ENCODE measurements around the gene AK8. TPM values are rescaled to one million over a fixed set of nuclear protein-coding genes. Genes with fewer than 3 reads are reported as not detected.

AK8 gene
- total and polyA plus RNA-seq, 5 donors, result 0.25 to 1.0 (median 0.33) TPM

Other genes with a start within 250 kb of the AK8 start
- 1 to 10 TPM; 3.7 to 7.4 (median 5.2) TPM for gene DDX31, start 208.3 kb downstream of the AK8 start, total RNA-seq
- gene DDX31, start 208.3 kb downstream of the AK8 start, polyA plus RNA-seq, result 2.7 TPM
- gene GTF3C4, start 207.8 kb downstream of the AK8 start, total RNA-seq, result 1 to 10 TPM; 9.2 to 9.7 (median 9.6) TPM
- gene GTF3C4, start 207.8 kb downstream of the AK8 start, polyA plus RNA-seq, result 2.6 TPM
- gene SPACA9, start 614 bp upstream of the AK8 start, total RNA-seq, result 10 to 100 TPM in 1 of 4 donors, 1 to 10 TPM in 3; 6.2 to 10.4 (median 8.7) TPM
- gene SPACA9, start 614 bp upstream of the AK8 start, polyA plus RNA-seq, result 11.2 TPM
- 10 to 100 TPM; 30.5 to 43.1 (median 38.6) TPM for gene TSC1, start 66.3 kb upstream of the AK8 start, total RNA-seq
- 15.7 TPM for gene TSC1, start 66.3 kb upstream of the AK8 start, polyA plus RNA-seq
- under 1 TPM; 0.32 to 0.56 (median 0.40) TPM for gene GFI1B, start 100.4 kb upstream of the AK8 start, total RNA-seq
- gene GFI1B, start 100.4 kb upstream of the AK8 start, polyA plus RNA-seq, result 0.16 TPM
- gene GTF3C5, start 152.7 kb upstream of the AK8 start, total RNA-seq, result 10 to 100 TPM; 28.9 to 41.1 (median 32.4) TPM
- gene GTF3C5, start 152.7 kb upstream of the AK8 start, polyA plus RNA-seq, result 39.2 TPM
- 1 to 10 TPM; 2.9 to 9.7 (median 5.2) TPM for gene CEL, start 183.7 kb upstream of the AK8 start, total RNA-seq
- 2.8 TPM for gene CEL, start 183.7 kb upstream of the AK8 start, polyA plus RNA-seq
- 10 to 100 TPM; 18.5 to 36.3 (median 32.1) TPM for gene RALGDS, start 243.0 kb upstream of the AK8 start, total RNA-seq
- gene RALGDS, start 243.0 kb upstream of the AK8 start, polyA plus RNA-seq, result 33.8 TPM

All from right cardiac atrium (tissue), 5 donors.